Measurements from ENCODE around the gene MAP3K20.
"Not testable (repeated sequence)": the region's sequence is repeated elsewhere in the genome, so short reads cannot be mapped to it uniquely, and the experiment has no call there.

The MAP3K20 gene

DNA sequence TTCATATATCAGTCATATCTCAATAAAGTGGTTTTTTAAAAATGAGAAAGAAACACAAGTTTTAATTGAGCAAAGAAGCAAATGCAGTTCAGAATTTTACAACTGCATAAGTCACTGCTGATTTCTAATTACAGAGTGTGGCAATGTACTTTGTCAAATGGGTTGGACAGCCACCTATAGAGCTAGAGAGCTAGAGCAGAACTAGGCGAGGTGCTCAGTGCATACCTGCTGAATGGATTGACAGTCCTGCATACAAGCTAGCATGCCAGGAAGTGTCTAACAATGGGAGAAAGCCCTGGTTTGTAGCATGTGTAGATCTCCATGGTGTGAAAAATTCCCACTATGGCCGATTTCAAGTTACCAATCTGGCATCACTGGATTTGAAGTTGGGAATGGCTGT is 172.7 kb downstream of the MAP3K20 start:
- DNase-seq (ENCODE audit: low read depth): no peak
- H3K4me3 ChIP-seq (ENCODE audit: low read depth, low read length): no peak overlapping the region
- TF ChIP-seq, protein P1, sequence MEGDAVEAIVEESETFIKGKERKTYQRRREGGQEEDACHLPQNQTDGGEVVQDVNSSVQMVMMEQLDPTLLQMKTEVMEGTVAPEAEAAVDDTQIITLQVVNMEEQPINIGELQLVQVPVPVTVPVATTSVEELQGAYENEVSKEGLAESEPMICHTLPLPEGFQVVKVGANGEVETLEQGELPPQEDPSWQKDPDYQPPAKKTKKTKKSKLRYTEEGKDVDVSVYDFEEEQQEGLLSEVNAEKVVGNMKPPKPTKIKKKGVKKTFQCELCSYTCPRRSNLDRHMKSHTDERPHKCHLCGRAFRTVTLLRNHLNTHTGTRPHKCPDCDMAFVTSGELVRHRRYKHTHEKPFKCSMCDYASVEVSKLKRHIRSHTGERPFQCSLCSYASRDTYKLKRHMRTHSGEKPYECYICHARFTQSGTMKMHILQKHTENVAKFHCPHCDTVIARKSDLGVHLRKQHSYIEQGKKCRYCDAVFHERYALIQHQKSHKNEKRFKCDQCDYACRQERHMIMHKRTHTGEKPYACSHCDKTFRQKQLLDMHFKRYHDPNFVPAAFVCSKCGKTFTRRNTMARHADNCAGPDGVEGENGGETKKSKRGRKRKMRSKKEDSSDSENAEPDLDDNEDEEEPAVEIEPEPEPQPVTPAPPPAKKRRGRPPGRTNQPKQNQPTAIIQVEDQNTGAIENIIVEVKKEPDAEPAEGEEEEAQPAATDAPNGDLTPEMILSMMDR (IDR thresholded peaks at IDR 0.05; ENCODE audit: low read depth, low read length, missing control alignments): no peak

DNA sequence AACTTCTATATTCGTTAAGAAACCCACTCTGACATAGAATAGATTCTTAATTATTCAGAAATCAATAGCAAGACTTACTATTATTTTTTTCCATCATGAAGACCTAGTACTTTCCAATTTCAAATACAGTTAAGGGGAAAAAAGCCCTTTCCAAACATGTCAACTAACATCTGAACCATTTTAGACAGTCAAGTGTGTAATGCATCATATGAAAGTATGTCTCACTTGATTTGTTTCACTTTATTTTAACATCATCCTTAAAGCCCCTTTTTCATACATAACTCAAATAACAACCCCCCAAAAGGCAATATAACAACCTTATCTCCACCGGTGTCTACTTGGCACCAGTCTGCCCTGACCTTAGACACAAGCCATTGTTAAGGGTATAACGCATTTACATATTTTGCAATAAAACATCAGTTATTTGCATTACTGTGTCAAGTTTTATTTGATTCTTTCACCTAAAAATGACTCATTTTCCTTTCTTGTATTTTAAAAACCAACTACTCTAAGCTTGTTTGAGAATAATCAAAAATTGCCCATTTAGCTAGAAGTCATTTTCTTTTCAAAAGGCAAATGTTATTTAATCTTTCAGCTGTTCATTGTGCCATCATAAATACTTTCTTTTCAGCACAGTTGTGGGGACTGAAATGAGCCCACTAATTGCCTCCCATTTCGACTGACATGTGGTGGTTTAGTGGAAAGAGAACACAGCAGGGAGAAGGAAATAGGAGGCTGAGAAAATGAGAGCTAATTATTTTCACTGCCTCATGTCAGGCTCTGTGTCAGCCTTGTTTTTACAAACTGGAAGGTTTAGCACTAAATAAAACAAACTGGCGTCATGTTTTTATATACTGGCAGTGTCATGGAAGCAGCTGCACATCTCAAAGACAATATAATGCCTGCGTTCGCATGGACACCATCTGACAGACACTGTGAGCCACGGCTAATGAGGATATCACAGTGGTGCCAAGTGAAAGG is 174.3 kb downstream of the MAP3K20 start:
- DNase-seq (ENCODE audit: low read depth): no peak
- TF ChIP-seq, protein P1 (IDR thresholded peaks at IDR 0.05; ENCODE audit: low read depth, low read length, missing control alignments): no peak
- H3K4me3 ChIP-seq (ENCODE audit: low read depth, low read length): no peak overlapping the region

DNA sequence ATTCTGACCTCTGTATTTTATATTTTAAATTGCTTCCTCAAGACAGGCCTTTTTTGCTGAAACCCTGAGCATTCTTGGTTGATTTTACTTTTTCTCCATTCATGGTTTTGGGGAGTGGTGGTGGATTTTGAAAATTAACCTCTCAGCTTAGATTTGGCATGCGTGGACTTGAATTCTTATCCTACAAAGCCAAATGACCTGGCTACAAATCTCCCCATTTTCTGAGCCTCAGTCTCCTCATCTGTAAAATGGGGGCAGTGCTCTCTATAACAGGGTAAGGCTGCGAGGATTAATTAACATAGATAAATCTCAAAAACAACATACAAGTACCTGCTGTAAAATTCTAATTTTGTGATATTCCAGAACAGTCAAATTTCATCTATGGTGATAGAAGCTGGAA is 175.6 kb downstream of the MAP3K20 start:
- no peak overlapping the region for H3K4me3 ChIP-seq (ENCODE audit: low read depth, low read length)
- DNase-seq (ENCODE audit: low read depth): no peak
- TF ChIP-seq, protein P1 (IDR thresholded peaks at IDR 0.05; ENCODE audit: low read depth, low read length, missing control alignments): no peak

DNA sequence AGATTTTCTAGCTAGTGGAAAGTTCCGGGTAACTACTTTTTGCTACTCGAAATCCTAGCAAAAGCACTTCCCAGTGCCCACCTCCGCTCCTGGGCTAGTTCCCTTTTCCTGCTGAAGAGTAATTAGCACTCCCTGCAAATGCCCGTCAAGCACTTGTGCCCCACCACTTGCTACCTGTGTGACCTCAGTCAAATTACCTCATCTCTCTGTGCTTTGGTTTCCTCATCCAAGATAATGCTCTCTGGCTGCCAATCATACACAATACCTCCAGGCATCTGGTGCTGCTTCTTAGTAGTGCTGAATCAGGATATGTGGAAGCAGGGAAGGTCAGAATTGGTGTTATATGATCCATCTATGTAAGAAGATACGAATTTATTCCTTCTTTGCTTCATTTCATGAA is 176.9 kb downstream of the MAP3K20 start:
- TF ChIP-seq, protein P1 (IDR thresholded peaks at IDR 0.05; ENCODE audit: low read depth, low read length, missing control alignments): no peak
- no peak for DNase-seq (ENCODE audit: low read depth)

DNA sequence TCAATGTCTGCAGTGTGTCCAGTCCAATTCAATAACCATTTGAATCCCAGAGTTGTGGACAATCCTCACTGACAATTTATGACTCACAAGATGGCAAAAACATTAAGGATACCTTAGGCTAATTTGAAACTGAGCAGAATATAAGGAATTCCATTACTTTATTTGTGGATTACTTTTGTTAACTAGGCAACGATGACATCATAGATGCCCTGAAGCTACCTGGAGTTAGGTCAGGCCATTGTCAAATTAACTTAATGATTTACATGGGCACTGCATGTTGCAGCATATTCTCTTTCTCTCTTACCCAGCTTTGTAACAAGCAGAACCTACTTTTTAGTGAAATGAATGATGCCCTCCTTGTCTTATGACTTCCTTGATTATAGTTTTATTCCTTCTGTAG is 179.0 kb downstream of the MAP3K20 start:
- no peak for DNase-seq (ENCODE audit: low read depth)
- TF ChIP-seq, protein P1 (IDR thresholded peaks at IDR 0.05; ENCODE audit: low read depth, low read length, missing control alignments): no peak
- H3K4me3 ChIP-seq (ENCODE audit: low read depth, low read length): no peak overlapping the region

More for the DNA sequence above, 176.9 kb downstream of the MAP3K20 start:
- no peak overlapping the region for H3K4me3 ChIP-seq (ENCODE audit: low read depth, low read length)

DNA sequence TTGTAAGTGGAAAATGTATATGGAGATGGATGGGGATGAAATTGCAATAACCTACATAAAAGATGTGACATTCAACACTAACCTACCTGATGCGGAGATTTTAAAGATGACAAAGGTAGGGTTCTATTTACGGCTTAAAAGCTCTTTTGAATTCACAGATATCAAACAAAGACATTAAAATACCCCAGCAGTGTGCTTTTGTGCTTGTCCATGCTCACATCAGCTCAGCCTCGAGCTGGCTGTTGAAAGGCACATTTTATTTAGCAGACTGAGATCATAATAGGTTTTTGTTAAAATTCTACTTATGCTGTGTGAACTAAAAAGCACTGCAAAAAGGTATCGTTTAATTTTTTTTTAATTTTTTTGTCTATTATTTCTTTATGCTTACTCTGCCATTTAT is 183.1 kb downstream of the MAP3K20 start:
- TF ChIP-seq, protein P1 (IDR thresholded peaks at IDR 0.05; ENCODE audit: low read depth, low read length, missing control alignments): no peak
- H3K4me3 ChIP-seq (ENCODE audit: low read depth, low read length): no peak overlapping the region
- no peak for DNase-seq (ENCODE audit: low read depth)

DNA sequence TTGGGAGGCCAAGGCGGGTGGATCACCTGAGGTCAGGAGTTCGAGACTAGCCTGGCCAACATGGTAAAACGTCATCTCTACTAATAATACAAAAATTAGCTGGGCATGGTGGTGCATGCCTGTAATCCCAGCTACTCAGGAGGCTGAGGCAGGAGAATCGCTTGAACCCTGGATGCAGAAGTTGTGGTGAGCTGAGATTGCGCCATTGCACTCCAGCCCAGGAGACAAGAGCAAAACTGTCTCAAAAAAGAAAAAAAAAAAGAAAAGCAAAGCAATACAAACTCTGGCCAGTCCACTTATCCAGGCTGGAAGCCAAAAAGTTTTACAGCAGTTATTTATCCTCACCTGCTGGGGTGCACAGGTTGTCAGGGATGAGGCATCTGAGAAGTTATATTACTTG is 186.7 kb downstream of the MAP3K20 start:
- not testable (repeated sequence) for H3K4me3 ChIP-seq (ENCODE audit: low read depth, low read length); DNase-seq (ENCODE audit: low read depth)

Data from GM12864 (cell line).